ENCODE data around the gene SLC47A1.
"Not testable (repeated sequence)": the region's sequence is repeated elsewhere in the genome, so short reads cannot be mapped to it uniquely, and the experiment has no call there.

The SLC47A1 gene

GRCh38 chr17:19494961-19495806, 38.5 kb upstream of the SLC47A1 start:
- H3K4me3 ChIP-seq (ENCODE audit: low read depth, low read length), result no peak overlapping the region
- in situ Hi-C loops (cut with HindIII; ENCODE audit: low sequenced_read_pairs), result no loop called here
- DNase-seq (ENCODE audit: low read depth), result no peak
- TF ChIP-seq CTCF (IDR thresholded peaks at IDR 0.05; ENCODE audit: low read depth, low read length, missing control alignments), result no peak

DNA sequence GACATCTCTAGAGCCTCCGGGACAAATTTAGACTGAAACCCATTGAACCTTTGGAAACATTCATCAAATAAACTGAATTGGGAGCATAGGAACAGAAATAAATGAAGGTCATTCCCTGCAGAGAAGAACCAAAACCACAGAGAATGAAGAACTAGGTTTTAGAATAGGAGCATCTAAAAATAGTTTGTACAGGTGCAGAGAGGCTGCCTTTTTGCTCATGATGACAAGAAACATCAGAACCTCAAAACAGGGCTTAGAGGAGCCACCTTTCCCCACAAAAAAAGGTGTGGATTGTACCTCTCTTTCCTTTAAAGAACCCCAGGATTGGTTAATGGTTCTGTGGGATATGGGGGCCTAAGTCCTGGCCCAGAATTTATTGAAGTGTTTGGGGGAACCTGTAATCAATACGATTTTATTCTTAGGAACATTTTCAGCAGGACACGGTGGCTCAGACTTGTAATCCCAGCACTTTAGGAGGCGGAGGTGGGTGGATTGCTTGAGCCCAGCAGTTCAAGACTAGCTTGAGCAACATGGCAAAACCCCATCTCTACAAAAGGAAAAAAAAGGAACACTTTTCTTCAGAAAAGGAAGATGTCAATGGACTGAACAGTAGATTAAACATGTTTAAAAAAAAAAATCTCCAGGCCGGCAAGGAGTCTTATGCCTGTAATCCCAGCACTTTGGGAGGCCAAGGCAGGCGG, 37.7 kb upstream of the SLC47A1 start:
- DNase-seq (ENCODE audit: low read depth), result no peak
- no peak overlapping the region for H3K4me3 ChIP-seq (ENCODE audit: low read depth, low read length)
- TF ChIP-seq CTCF (IDR thresholded peaks at IDR 0.05; ENCODE audit: low read depth, low read length, missing control alignments), result no peak
- in situ Hi-C loops (cut with HindIII; ENCODE audit: low sequenced_read_pairs), result no loop called here

- in situ Hi-C loops (cut with HindIII; ENCODE audit: low sequenced_read_pairs), result no loop called here
- TF ChIP-seq CTCF (IDR thresholded peaks at IDR 0.05; ENCODE audit: low read depth, low read length, missing control alignments), result no peak
- no peak for DNase-seq (ENCODE audit: low read depth)
- no peak overlapping the region for H3K4me3 ChIP-seq (ENCODE audit: low read depth, low read length)
Observed at GRCh38 chr17:19497624-19498023, 36.0 kb upstream of the SLC47A1 start.

- in situ Hi-C loops (cut with HindIII; ENCODE audit: low sequenced_read_pairs), result no loop called here
- no peak for TF ChIP-seq CTCF (IDR thresholded peaks at IDR 0.05; ENCODE audit: low read depth, low read length, missing control alignments)
- no peak for DNase-seq (ENCODE audit: low read depth)
- no peak overlapping the region for H3K4me3 ChIP-seq (ENCODE audit: low read depth, low read length)
Observed at GRCh38 chr17:19501219-19501618, 32.4 kb upstream of the SLC47A1 start.

- in situ Hi-C loops (cut with HindIII; ENCODE audit: low sequenced_read_pairs), result no loop called here
- DNase-seq (ENCODE audit: low read depth), result no peak
- TF ChIP-seq CTCF (IDR thresholded peaks at IDR 0.05; ENCODE audit: low read depth, low read length, missing control alignments), result no peak
- no peak overlapping the region for H3K4me3 ChIP-seq (ENCODE audit: low read depth, low read length)
Observed at GRCh38 chr17:19502517-19502916, 31.1 kb upstream of the SLC47A1 start.

DNA sequence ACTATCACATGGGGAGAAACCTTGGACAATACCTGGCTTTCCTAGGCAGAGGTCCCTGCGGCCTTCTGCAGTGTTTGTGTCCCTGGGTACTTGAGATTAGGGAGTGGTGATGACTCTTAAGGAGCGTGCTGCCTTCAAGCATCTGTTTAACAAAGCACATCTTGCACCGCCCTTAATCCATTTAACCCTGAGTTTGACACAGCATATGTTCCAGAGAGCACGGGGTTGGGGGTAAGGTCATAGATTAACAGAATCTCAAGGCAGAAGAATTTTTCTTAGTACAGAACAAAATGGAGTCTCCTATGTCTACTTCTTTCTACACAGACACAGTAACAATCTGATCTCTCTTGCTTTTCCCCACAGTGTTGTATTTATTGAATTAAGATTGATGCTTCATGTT, 28.1 kb upstream of the SLC47A1 start:
- in situ Hi-C loops (cut with HindIII; ENCODE audit: low sequenced_read_pairs); H3K4me3 ChIP-seq (ENCODE audit: low read depth, low read length): not testable (repeated sequence)

More for the DNA sequence above, 28.1 kb upstream of the SLC47A1 start:
- DNase-seq (ENCODE audit: low read depth), result not testable (repeated sequence)
